Sigmoid colon (tissue), 7 donors: ENCODE measurements around the gene MME. TPM values are rescaled to one million over a fixed set of nuclear protein-coding genes. Genes with fewer than 3 reads are reported as not detected.

Experiments
- DNase-seq: peaks from one replicate; pipeline ENCODE4 v3.0.0-alpha.2; 2019
- H3K27ac ChIP-seq, 4 donors: fragments of 200-600 bp; sonication (generic); one replicate each; pipeline ENCODE4 v1.5.1; 2016 to 2019; ENCODE audit warnings: mild to moderate bottlenecking in 1 of 4
- H3K27me3 ChIP-seq, 3 donors: fragments of 200-600 bp; sonication (generic); one replicate each; pipeline ENCODE4 v1.5.1; 2019; ENCODE audit warnings: mild to moderate bottlenecking in 1 of 3
- H3K36me3 ChIP-seq, 4 donors: fragments of 200-600 bp; sonication (generic); one replicate each; pipeline ENCODE4 v1.5.1; 2016 to 2019
- H3K4me1 ChIP-seq, 4 donors: fragments of 200-600 bp; sonication (generic); one replicate each; pipeline ENCODE4 v1.5.1; 2017 to 2019
- H3K4me3 ChIP-seq, 4 donors: fragments of 200-600 bp; sonication (generic); one replicate each; pipeline ENCODE4 v1.5.1; 2017 to 2019; ENCODE audit warnings: mild to moderate bottlenecking in 2 of 4, moderate library complexity in 1 of 4
- H3K9me3 ChIP-seq, 4 donors: fragments of 200-600 bp in 3 of 4; sonication (generic) in 3 of 4; one replicate each; pipeline versions ENCODE4 v1.5.1 to v1.6.1; 2013 to 2019
- EP300 ChIP-seq, 4 donors: sonication (generic); formaldehyde crosslinking; IDR thresholded peaks; one replicate each; pipeline ENCODE4 v1.6.1; 2017; ENCODE audit warnings: antibody characterized with exemption in 4 of 4
- POLR2A ChIP-seq, 2 donors: fragments of 450-650 bp; IDR thresholded peaks; one replicate each; pipeline ENCODE4 v1.6.1; 2016; ENCODE audit warnings: antibody characterized with exemption in 2 of 2, mild to moderate bottlenecking in 2 of 2, moderate library complexity in 2 of 2
- POLR2AphosphoS5 ChIP-seq, 4 donors: sonication (generic); formaldehyde crosslinking; IDR thresholded peaks; one replicate each; pipeline ENCODE4 v1.6.1; 2017; ENCODE audit warnings: antibody characterized with exemption in 4 of 4
- WGBS, 2 donors: extraction: QIAGEN DNeasy Blood & Tissue Kit; methylation state at CpG; one replicate each; pipeline ENCODE4 v1.1.7; 2013; 5-methylcytosine and 5-hydroxymethylcytosine counted together
- intact Hi-C: fragments of 100-400 bp; cut with DNase I; formaldehyde crosslinking; loops from one replicate; pipeline ENCODE4 v1.15.1; 2023
- polyA plus RNA-seq, 3 donors: library from polyadenylated mRNA; stranded (reverse); fragments of 200-250 nt; gene quantifications; one replicate each; pipeline ENCODE4 v1.2.3, GENCODE V29; 2013
- total RNA-seq, 4 donors: library from RNA; depleted of rRNA; stranded (reverse); fragments of >200 nt; gene quantifications; one replicate each; pipeline ENCODE4 v1.1.0, GENCODE V29; 2016
- TF ChIP-seq, protein P1 (sequence below), 4 experiments: fragments of 450-650 bp in 3 of 4; fragments of 200-600 bp in 1 of 4; IDR thresholded peaks; one replicate each; pipeline ENCODE4 v1.5.1; 2016 to 2019; ENCODE audit warnings: antibody characterized with exemption in 4 of 4, mild to moderate bottlenecking in 3 of 4, moderate library complexity in 2 of 4
- donor health status: healthy with polysubstance abuse.
- donor health status: Bipolar disorder and iron deficiency.
- donor health status: healthy.

Gene MME
- total and polyA plus RNA-seq, 7 donors: 0.46 to 5.0 (median 1.1) TPM

DNA sequence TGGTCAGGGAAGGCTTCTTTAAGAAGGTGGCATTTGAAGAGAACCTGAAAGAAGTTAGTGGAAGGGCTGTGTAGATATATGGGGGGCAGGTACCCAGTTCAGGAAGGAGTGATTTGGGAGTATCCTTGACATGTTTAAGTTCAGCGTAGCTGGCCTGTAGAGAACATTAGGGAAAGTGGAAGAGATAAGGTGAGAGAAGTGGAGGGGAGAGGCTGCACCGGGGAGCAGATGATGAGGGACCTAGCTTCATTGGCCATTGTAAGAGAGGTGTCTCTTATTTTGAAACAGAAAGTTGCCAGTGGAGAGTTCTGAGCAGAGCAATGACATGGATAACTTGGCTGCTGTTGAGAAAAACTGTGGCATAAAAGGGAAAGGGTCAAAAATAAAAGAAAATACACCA lies 44.6 kb upstream of the MME start:
- DNase-seq: no peak
- WGBS, 2 donors: 90 to 94% methylated on average over 2 of the region's 2 CpGs
- Histone ChIP-seq H3K4me1 (peaks cover 0 to 7% (median 0%) of the 10 kb centered on the region in 4 donors), H3K4me3 (no peak overlapping the region), H3K36me3 (no peaks in the 10 kb centered on the region), H3K27me3 (no peaks in the 10 kb centered on the region), H3K27ac (no peak overlapping the region), H3K9me3 (no peaks in the 10 kb centered on the region)
- intact Hi-C loops: no loop called here
- no peak for TF ChIP-seq POLR2A (IDR thresholded peaks at IDR 0.05)
- TF ChIP-seq, protein P1, sequence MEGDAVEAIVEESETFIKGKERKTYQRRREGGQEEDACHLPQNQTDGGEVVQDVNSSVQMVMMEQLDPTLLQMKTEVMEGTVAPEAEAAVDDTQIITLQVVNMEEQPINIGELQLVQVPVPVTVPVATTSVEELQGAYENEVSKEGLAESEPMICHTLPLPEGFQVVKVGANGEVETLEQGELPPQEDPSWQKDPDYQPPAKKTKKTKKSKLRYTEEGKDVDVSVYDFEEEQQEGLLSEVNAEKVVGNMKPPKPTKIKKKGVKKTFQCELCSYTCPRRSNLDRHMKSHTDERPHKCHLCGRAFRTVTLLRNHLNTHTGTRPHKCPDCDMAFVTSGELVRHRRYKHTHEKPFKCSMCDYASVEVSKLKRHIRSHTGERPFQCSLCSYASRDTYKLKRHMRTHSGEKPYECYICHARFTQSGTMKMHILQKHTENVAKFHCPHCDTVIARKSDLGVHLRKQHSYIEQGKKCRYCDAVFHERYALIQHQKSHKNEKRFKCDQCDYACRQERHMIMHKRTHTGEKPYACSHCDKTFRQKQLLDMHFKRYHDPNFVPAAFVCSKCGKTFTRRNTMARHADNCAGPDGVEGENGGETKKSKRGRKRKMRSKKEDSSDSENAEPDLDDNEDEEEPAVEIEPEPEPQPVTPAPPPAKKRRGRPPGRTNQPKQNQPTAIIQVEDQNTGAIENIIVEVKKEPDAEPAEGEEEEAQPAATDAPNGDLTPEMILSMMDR (IDR thresholded peaks at IDR 0.05): no peak
- TF ChIP-seq EP300 (IDR thresholded peaks at IDR 0.05): no peak
- TF ChIP-seq POLR2AphosphoS5 (IDR thresholded peaks at IDR 0.05): no peak

DNA sequence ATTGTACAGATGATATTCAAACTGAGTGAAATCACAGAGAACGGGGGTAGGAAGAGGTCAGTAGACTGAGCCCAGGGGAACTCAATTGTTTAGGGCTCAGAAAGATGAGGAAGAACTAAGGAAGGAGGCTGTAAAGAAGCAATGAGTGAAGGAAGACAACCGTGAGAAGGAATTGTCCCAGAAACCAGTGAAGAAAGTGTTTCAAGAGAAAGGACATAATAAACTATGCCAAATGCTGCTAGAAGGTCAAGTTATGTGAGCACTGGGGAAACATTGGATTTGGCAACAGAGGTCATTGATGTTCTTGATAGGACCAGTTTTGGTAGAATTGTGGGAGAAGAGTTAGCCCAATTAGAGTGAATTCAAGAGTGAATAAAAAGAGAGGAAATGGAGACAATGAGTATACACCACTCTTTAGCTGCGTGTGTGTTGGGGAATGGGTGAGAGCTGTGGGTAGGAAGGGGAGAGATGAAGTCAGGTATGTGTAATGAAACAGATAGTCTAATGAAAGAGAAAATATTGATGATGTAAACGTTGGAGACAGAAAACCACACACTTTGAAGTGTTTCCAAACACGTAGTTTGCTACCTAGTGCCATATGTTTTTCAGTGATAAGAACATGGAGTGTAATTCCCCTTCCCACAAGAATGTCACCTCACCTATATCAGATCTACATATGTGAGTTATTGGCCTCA lies 42.5 kb upstream of the MME start:
- TF ChIP-seq, protein P1 (IDR thresholded peaks at IDR 0.05): no peak
- TF ChIP-seq POLR2AphosphoS5 (IDR thresholded peaks at IDR 0.05) (no peak), EP300 (IDR thresholded peaks at IDR 0.05) (no peak), POLR2A (IDR thresholded peaks at IDR 0.05) (no peak)
- no peak for DNase-seq
- Histone ChIP-seq H3K27me3 (no peaks in the 10 kb centered on the region), H3K27ac (no peak overlapping the region), H3K36me3 (no peaks in the 10 kb centered on the region), H3K4me3 (no peak overlapping the region), H3K4me1 (peaks cover 0 to 7% (median 0%) of the 10 kb centered on the region in 4 donors), H3K9me3 (no peaks in the 10 kb centered on the region)
- 79% methylated on average over 5 of the region's 5 CpGs for WGBS, 2 donors
- intact Hi-C loops: no loop called here

DNA sequence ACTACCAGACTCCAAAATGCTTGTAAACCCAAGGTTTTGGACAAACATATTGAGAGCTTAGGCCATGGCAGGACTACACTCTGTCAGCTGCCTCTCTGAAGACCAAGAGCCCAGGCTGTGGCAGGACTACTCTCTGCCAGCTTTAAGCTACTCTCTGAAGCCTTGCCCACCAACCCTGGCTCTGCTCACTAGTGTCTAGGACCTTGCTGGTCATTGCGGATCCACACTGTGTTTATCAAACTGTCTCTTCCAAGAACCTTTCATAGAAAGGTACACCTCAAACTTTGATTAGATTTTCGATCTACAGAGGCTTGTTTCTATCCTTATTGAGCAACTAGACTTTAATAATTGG lies 41.9 kb upstream of the MME start:
- Histone ChIP-seq H3K4me1 (peaks cover 0 to 1% (median 0%) of the 10 kb centered on the region in 4 donors), H3K4me3 (no peak overlapping the region), H3K27ac (no peak overlapping the region), H3K9me3 (no peaks in the 10 kb centered on the region), H3K36me3 (no peaks in the 10 kb centered on the region), H3K27me3 (no peaks in the 10 kb centered on the region)
- intact Hi-C loops: no loop called here
- WGBS, 2 donors: 91 to 92% methylated on average over 2 of the region's 2 CpGs
- DNase-seq: no peak
- TF ChIP-seq POLR2AphosphoS5 (IDR thresholded peaks at IDR 0.05) (no peak), POLR2A (IDR thresholded peaks at IDR 0.05) (no peak)

DNA sequence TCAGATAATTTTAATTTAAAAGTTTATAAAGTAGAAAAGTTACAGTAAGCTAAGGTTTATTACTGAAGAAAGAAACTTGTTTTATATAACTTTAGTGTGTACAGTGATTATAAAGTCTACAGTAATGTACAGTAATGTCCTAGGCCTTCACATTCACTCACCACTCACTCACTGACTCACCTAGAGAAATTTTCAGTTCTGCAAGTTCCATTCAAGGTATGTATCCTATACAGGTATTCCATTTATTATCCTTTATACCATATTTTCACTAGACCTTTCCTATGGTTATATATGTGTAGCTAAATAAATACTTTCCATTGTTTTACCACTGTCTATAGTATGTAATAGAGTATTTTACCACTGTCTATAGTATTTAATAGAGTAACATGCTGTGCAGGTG lies 33.2 kb upstream of the MME start:
- Histone ChIP-seq H3K4me1 (no peaks in the 10 kb centered on the region), H3K27me3 (no peaks in the 10 kb centered on the region)

DNA sequence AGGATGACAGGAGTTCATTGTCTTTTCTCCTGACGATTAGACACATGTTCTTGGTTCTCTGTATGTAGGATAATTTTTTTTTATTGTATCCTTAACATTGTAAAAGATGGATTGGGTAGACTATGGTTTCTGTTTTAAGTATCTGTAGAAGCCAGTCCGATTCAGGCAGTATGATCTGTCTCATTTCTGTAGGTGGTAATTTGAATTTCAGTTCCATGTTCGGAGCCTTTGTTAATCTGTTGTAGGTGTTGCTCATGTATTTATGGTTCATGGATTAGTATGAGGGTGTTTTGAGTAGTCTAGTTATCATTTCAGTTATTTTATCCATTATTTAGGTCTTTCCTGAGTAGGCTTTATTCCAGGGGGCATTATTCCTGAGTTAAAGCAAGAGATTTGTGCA lies 32.4 kb upstream of the MME start:
- Histone ChIP-seq H3K27me3 (no peaks in the 10 kb centered on the region), H3K36me3 (no peaks in the 10 kb centered on the region), H3K27ac (no peak overlapping the region), H3K4me1 (no peaks in the 10 kb centered on the region), H3K4me3 (no peak overlapping the region), H3K9me3 (peaks cover 0 to 4% (median 2%) of the 10 kb centered on the region in 4 donors)
- no peak for DNase-seq
- 77 to 84% methylated on average over 3 of the region's 3 CpGs for WGBS, 2 donors
- intact Hi-C loops: no loop called here
- TF ChIP-seq EP300 (IDR thresholded peaks at IDR 0.05) (no peak), POLR2A (IDR thresholded peaks at IDR 0.05) (no peak), POLR2AphosphoS5 (IDR thresholded peaks at IDR 0.05) (no peak)
- TF ChIP-seq, protein P1 (IDR thresholded peaks at IDR 0.05): no peak

More for the DNA sequence above, 33.2 kb upstream of the MME start:
- TF ChIP-seq POLR2A (IDR thresholded peaks at IDR 0.05) (no peak), EP300 (IDR thresholded peaks at IDR 0.05) (no peak), POLR2AphosphoS5 (IDR thresholded peaks at IDR 0.05) (no peak)
- TF ChIP-seq, protein P1 (IDR thresholded peaks at IDR 0.05): no peak
- peaks cover 0 to 3% (median 0%) of the 10 kb centered on the region in 4 donors for H3K9me3 ChIP-seq
- intact Hi-C loops: no loop called here
- no peaks in the 10 kb centered on the region for H3K36me3 ChIP-seq
- DNase-seq: no peak
- no peak overlapping the region for H3K27ac ChIP-seq
- no peak overlapping the region for H3K4me3 ChIP-seq
